T-cell (primary cell): Measurements from ENCODE around the gene FOXA2. TPM values are rescaled to one million over a fixed set of nuclear protein-coding genes. Genes with fewer than 3 reads are reported as not detected.

Experiments used
- ATAC-seq, 4 experiments: fragments of 200-7000 bp in 3 of 4; fragments of 150-1000 bp in 1 of 4; cut with Tn5 transposase; replicated peaks in 1 of 4; 1 replicate in 3 of 4; 2 replicates in 1 of 4; pipeline ENCODE4 v1.10.0; 2021; ENCODE audit warnings: moderate library complexity in 3 of 4, mild to moderate bottlenecking in 2 of 4, moderate number of reproducible peaks in 1 of 4
- CTCF ChIA-PET, 2 donors: fragments of 300-600 bp; sonication (Branson Sonifier 250); formaldehyde crosslinking; loops; one replicate each; lab custom pipeline; 2022; ENCODE audit warnings: antibody characterized with exemption in 2 of 2; lab: Charles Lee
- POLR2A ChIA-PET, 2 donors: fragments of 300-600 bp; sonication (Branson Sonifier 250); formaldehyde crosslinking; loops; one replicate each; lab custom pipeline; 2022; ENCODE audit warnings: antibody characterized with exemption in 2 of 2; lab: Charles Lee
- DNase-seq, 35 experiments: peaks; one replicate each; pipeline versions ENCODE4 v3.0.0 to v3.0.0-alpha.2; 2013 to 2023
- H3K27ac ChIP-seq: one replicate; pipeline ENCODE4 v1.5.1; 2013; ENCODE audit warnings: low read length
- H3K27me3 ChIP-seq, 2 experiments: replicated peaks in 1 of 2; 1 replicate in 1 of 2; 2 replicates in 1 of 2; pipeline versions ENCODE4 v1.6.1 to v1.7.0; 2013; ENCODE audit warnings: low read length in 1 of 2, mixed read lengths in 1 of 2; ENCODE audit not compliant: control insufficient read depth in 2 of 2, insufficient read depth in 2 of 2; ENCODE audit errors: extremely low read depth in 1 of 2
- H3K36me3 ChIP-seq, 2 donors: 1 replicate in 1 of 2; 2 replicates in 1 of 2; pipeline versions ENCODE4 v1.6.1 to v1.7.0; 2013; ENCODE audit warnings: low read length in 1 of 2; ENCODE audit not compliant: control insufficient read depth in 2 of 2, insufficient read depth in 1 of 2; ENCODE audit errors: extremely low read depth in 1 of 2
- H3K4me1 ChIP-seq, 2 experiments: 1 replicate in 1 of 2; 2 replicates in 1 of 2; pipeline versions ENCODE4 v1.6.1 to v1.7.0; 2013; ENCODE audit warnings: low read length in 2 of 2, mixed read lengths in 1 of 2; ENCODE audit not compliant: insufficient read depth in 2 of 2, control insufficient read depth in 1 of 2; ENCODE audit errors: extremely low read depth in 1 of 2
- H3K4me3 ChIP-seq, 2 donors: 1 replicate in 1 of 2; 2 replicates in 1 of 2; pipeline versions ENCODE4 v1.5.1 to v1.7.0; 2013; ENCODE audit warnings: mild to moderate bottlenecking in 2 of 2, low read length in 1 of 2, moderate library complexity in 1 of 2; ENCODE audit not compliant: control insufficient read depth in 1 of 2; ENCODE audit errors: extremely low read depth in 1 of 2
- H3K9me3 ChIP-seq: 2 replicates; pipeline ENCODE4 v1.7.0; 2013
- H3K27ac Mint-ChIP-seq, 2 donors: one replicate each; pipeline ENCODE4 v1.8.0; 2020 to 2021; ENCODE audit warnings: mild to moderate bottlenecking in 2 of 2, mixed read lengths in 2 of 2
- H3K27me3 Mint-ChIP-seq, 2 donors: one replicate each; pipeline ENCODE4 v1.8.0; 2021 to 2022; ENCODE audit warnings: mixed read lengths in 2 of 2
- H3K36me3 Mint-ChIP-seq: one replicate; pipeline ENCODE4 v1.8.0; 2021; ENCODE audit warnings: mixed read lengths
- H3K4me1 Mint-ChIP-seq, 3 donors: one replicate each; pipeline ENCODE4 v1.8.0; 2020 to 2022; ENCODE audit warnings: mixed read lengths in 3 of 3, mild to moderate bottlenecking in 1 of 3
- H3K4me3 Mint-ChIP-seq, 3 donors: one replicate each; pipeline ENCODE4 v1.8.0; 2020 to 2022; ENCODE audit warnings: mild to moderate bottlenecking in 3 of 3, mixed read lengths in 3 of 3, moderate library complexity in 3 of 3
- H3K9me3 Mint-ChIP-seq, 3 donors: one replicate each; pipeline ENCODE4 v1.8.0; 2020 to 2022; ENCODE audit warnings: mixed read lengths in 3 of 3
- WGBS: methylation state at CpG from one replicate; pipeline ENCODE4 v1.1.5; 2013; ENCODE audit warnings: missing lambda C conversion rate; ENCODE audit not compliant: insufficient coverage; 5-methylcytosine and 5-hydroxymethylcytosine counted together
- total RNA-seq, 35 experiments: library from RNA in 6 of 35; stranded (reverse) in 6 of 35; fragments of 120-200 nt in 1 of 35; gene quantifications; one replicate each; pipeline versions ENCODE4 v1.2.1 to v1.2.4 and lab custom pipeline; 2013 to 2026

The FOXA2 gene
- total RNA-seq, 5 donors from 2014 or later (not counting 1 experiment from before 2014, with no cell fraction given) = 0.13 to 0.26 TPM; not detected in 3

DNA sequence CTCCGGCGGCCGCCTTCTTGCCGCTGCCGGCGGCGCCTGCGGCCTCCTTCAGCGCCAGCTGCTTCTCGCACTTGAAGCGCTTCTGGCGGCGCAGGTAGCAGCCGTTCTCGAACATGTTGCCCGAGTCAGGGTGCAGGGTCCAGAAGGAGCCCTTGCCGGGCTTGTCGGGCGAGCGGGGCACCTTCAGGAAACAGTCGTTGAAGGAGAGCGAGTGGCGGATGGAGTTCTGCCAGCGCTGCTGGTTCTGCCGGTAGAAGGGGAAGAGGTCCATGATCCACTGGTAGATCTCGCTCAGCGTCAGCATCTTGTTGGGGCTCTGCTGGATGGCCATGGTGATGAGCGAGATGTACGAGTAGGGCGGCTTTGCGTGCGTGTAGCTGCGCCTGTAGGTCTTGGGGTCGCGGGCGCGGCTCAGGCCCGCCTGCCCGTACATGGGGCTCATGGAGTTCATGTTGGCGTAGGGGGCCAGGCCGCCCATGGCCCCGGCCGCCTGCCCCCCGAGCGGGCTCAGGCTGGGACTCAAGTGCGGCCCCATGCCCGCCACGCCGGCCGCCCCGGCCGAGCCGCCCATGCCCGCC lies 1.9 kb downstream of the FOXA2 start:
- H3K4me3 Mint-ChIP-seq = no peak overlapping the region

DNA sequence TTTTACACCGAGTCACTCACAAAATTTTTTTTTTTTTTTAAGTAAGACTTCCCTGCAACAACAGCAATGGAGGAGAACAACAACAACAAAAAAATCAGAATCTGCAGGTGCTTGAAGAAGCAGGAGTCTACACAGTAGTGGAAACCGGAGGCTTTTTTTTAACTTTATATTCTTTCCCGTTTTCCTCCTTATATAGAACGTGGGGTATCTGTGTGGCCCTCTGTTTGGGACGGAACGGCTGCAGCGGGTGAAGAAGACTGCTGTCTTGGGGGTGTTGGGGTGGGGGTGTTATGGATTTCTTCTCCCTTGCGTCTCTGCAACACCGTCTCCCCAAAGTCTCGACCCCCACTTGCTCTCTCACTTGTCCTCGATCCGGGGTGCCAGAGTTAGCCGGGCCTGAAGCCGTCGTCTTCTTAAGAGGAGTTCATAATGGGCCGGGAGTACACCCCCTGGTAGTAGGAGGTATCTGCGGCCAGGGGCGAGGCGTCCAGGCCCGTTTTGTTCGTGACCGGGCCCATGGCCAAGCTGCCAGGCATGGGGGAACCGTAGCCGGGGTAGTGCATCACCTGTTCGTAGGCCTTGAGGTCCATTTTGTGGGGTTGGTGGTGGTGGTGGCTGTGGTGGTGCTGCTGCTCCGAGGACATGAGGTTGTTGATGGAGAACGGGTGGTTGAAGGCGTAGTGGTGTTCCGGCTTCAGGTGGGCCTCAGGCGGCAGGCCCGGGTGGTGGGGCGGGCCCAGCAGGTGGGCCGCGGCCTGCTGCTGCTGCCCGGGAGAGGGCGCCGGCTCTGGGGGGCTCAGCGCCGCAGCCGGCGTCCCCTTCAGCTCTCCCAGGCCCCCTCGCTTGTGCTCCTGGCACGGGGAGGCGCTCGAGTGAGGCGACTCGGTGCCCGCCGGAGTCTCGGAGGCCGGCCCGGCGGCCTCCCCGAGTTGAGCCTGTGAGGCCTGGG lies 2.7 kb downstream of the FOXA2 start:
- WGBS = 9% methylated on average over 43 of the region's 54 CpGs
- POLR2A ChIA-PET = no interaction called here
- ATAC-seq (no peak), DNase-seq (no peak)
- CTCF ChIA-PET = no interaction called here
- H3K27ac ChIP-seq = no peak overlapping the region
- H3K4me3 Mint-ChIP-seq = no peak overlapping the region
- peaks cover 40 to 67% of the 10 kb centered on the region in 2 donors for H3K27me3 Mint-ChIP-seq
- H3K27ac Mint-ChIP-seq = no peak overlapping the region
- peaks cover 30 to 74% of the 10 kb centered on the region in 2 experiments for H3K27me3 ChIP-seq
- no peaks in the 10 kb centered on the region for H3K9me3 Mint-ChIP-seq
- H3K4me3 ChIP-seq = no peak overlapping the region
- no peaks in the 10 kb centered on the region for H3K9me3 ChIP-seq
- H3K36me3 Mint-ChIP-seq = no peaks in the 10 kb centered on the region
- H3K4me1 Mint-ChIP-seq = peaks cover 0 to 2% (median 0%) of the 10 kb centered on the region in 3 donors
- no peaks in the 10 kb centered on the region for H3K36me3 ChIP-seq
- H3K4me1 ChIP-seq = no peaks in the 10 kb centered on the region

More for the DNA sequence above, 1.9 kb downstream of the FOXA2 start:
- peaks cover 29 to 74% of the 10 kb centered on the region in 2 experiments for H3K27me3 ChIP-seq
- ChIA-PET POLR2A (no interaction called here), CTCF (no interaction called here)
- H3K9me3 ChIP-seq = no peaks in the 10 kb centered on the region
- ATAC-seq (no peak), DNase-seq (no peak)
- H3K27ac ChIP-seq = no peak overlapping the region
- no peak overlapping the region for H3K4me3 ChIP-seq
- Mint-ChIP-seq H3K27me3 (peaks cover 44 to 68% of the 10 kb centered on the region in 2 donors), H3K27ac (no peak overlapping the region), H3K9me3 (no peaks in the 10 kb centered on the region), H3K36me3 (no peaks in the 10 kb centered on the region), H3K4me1 (peaks cover 0 to 2% (median 0%) of the 10 kb centered on the region in 3 donors)
- WGBS = 9% methylated on average over 54 of the region's 54 CpGs
- H3K36me3 ChIP-seq = no peaks in the 10 kb centered on the region
- no peaks in the 10 kb centered on the region for H3K4me1 ChIP-seq

DNA sequence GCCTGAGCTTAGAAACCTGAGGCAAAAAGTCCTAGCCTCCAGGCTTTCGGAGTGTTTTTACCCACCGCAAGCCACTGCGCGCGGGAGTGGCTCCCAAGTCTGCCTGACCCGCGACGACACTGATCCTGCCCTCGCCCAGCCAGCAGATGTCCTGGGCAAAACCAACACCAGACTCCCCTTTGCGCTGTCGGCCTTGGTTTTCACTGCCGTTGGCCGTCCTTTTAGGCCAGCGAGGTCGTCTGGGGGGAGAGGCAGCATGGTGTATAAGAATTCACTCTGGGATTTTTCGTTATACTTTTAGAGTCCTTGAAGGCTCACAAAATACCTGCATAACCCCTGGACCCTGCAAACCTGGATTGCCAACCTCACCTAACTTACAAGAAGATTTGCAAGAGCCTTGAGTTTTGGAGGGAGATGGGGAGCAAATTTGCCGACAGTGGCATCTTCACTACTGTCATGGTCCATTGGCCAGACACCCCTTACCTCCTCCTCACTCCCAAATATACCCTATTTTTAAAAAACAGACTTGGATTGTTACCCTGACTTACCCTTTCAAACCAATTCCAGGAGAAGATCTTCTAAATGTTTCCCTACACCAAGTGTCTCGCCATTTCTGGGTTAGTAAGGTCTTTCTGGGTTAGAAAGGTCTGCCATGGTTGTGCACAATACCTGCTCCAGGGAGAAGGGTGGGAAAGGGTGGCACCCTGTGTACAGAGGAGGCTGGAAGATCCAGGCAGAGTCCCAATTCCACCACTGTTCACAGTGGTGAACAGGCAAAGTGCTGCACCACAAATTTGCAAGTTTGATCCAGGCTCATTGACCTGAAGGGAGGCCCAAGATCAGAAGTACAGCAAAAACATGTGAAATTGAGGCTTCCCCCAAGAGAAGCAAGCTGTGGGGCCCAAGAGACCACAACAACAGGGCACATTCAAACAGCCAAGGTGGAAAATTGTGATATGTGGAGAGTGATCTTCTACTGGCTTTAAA lies 4.4 kb downstream of the FOXA2 start:
- Histone ChIP-seq H3K27me3 (peaks cover 31 to 73% of the 10 kb centered on the region in 2 experiments), H3K27ac (no peak overlapping the region), H3K4me3 (no peak overlapping the region), H3K4me1 (peaks cover 2 to 3% of the 10 kb centered on the region in 2 experiments), H3K9me3 (no peaks in the 10 kb centered on the region), H3K36me3 (no peaks in the 10 kb centered on the region)
- ChIA-PET POLR2A (no interaction called here), CTCF (no interaction called here)
- ATAC-seq (no peak), DNase-seq (no peak)
- Mint-ChIP-seq H3K36me3 (no peaks in the 10 kb centered on the region), H3K27me3 (peaks cover 42 to 71% of the 10 kb centered on the region in 2 donors), H3K4me1 (peaks cover 0 to 4% (median 2%) of the 10 kb centered on the region in 3 donors), H3K4me3 (no peak overlapping the region), H3K27ac (no peak overlapping the region), H3K9me3 (no peaks in the 10 kb centered on the region)
- 13% methylated on average over 9 of the region's 18 CpGs for WGBS

DNA sequence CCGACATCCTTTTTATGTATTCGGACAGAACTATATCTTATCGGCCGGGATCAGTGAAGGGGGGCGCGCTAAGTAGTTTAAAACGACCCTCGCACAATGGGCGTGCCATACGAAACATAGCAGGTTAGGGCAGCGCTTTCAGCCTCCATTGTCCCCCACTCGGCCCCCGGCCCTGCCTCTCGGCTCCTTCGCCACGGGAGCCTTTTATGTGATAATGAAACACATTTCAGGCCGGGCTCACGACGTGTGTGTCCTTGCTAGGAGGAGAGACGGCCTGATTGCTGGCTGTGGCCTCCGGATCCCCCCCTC lies 5.3 kb downstream of the FOXA2 start:
- Histone ChIP-seq H3K9me3 (no peaks in the 10 kb centered on the region), H3K27me3 (peaks cover 33 to 75% of the 10 kb centered on the region in 2 experiments), H3K4me3 (peak overlapping the region in 1 of 2 donors; percentile 27), H3K36me3 (no peaks in the 10 kb centered on the region), H3K4me1 (peaks cover 2 to 3% of the 10 kb centered on the region in 2 experiments), H3K27ac (no peak overlapping the region)
- CTCF ChIA-PET = no interaction called here
- Mint-ChIP-seq H3K4me1 (peaks cover 0 to 4% (median 2%) of the 10 kb centered on the region in 3 donors), H3K27me3 (peaks cover 48 to 76% of the 10 kb centered on the region in 2 donors), H3K9me3 (no peaks in the 10 kb centered on the region), H3K36me3 (no peaks in the 10 kb centered on the region), H3K4me3 (no peak overlapping the region), H3K27ac (no peak overlapping the region)
- DNase-seq = no peak
- whole genome bisulfite sequencing = 5% methylated on average over 15 of the region's 21 CpGs
- POLR2A ChIA-PET = no interaction called here
- no peak for ATAC-seq

DNA sequence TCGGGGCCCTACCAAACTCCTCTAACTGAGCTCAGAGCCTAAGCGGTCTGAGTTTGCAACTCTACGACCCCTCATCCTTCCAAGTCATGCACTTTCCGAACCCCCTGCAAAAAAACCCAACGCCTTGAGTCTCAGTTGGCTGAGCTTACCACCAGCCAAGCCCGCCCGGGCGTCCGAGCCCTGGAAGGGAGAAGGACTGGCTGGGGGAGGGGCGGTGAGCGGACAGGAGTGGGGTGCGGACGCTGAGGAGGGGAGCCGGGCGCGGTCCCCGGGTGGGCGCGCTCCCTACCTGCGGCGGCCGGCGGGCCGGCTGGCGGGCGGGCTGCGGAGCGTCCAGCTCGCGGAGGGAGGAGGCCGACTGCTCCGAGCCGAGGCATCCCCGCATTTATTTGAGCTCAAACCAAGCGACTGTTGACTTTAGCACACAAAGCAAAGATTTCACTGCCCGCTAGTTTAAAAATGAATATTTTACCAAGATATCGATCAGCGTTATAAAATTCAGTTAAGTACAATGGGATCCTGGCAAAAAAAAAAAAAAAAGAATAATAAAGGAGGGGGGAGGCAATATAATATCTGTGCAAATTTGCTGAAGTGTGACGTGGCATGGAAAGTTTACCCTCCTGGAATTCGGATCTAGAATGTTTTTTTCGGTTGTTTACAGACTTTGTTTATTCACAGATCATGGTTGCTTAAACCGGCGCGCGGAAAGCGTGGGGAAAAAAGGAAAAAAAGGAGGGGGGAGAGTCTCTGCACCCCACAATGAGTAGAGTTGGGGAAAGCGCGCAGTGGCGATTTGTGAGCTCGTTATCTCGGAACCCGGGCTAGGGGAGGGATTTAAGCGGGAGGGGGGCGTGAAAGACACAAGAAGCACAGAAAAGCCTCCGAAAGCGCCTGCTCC lies 5.9 kb downstream of the FOXA2 start:
- H3K4me3 Mint-ChIP-seq = no peak overlapping the region
- Histone ChIP-seq H3K27me3 (peaks cover 36 to 72% of the 10 kb centered on the region in 2 experiments), H3K9me3 (no peaks in the 10 kb centered on the region), H3K27ac (no peak overlapping the region), H3K4me3 (peak overlapping the region in 1 of 2 donors; percentile 27), H3K36me3 (no peaks in the 10 kb centered on the region), H3K4me1 (peaks cover 2 to 3% of the 10 kb centered on the region in 2 experiments)
- no peaks in the 10 kb centered on the region for H3K36me3 Mint-ChIP-seq
- 12% methylated on average over 45 of the region's 56 CpGs for WGBS
- peaks cover 0 to 4% (median 2%) of the 10 kb centered on the region in 3 donors for H3K4me1 Mint-ChIP-seq
- ATAC-seq (no peak), DNase-seq (no peak)
- CTCF ChIA-PET = no interaction called here
- POLR2A ChIA-PET = no interaction called here
- no peaks in the 10 kb centered on the region for H3K9me3 Mint-ChIP-seq
- H3K27ac Mint-ChIP-seq = no peak overlapping the region
- H3K27me3 Mint-ChIP-seq = peaks cover 54 to 77% of the 10 kb centered on the region in 2 donors
